ENCODE measurements around the gene NUP153.
"Not testable (repeated sequence)": the region's sequence is repeated elsewhere in the genome, so short reads cannot be mapped to it uniquely, and the experiment has no call there.

NUP153 gene

GRCh38 chr6:17706580-17707370, at the start of gene NUP153:
Gene NUP153 (minus strand): TSS chr6:17706925. CDS start chr6:17706387, 538 bp downstream.
- FAIRE-seq (peak; percentile 97), DNase-seq (ENCODE audit: low spot score) (peak; percentile 95)

GRCh38 chr6:17754254-17754653, 47.5 kb upstream of the NUP153 start:
- no peak for DNase-seq (ENCODE audit: low spot score)
- no peak for FAIRE-seq

- DNase-seq (ENCODE audit: low spot score); FAIRE-seq: not testable (repeated sequence)
Observed at GRCh38 chr6:17745324-17745723, 38.6 kb upstream of the NUP153 start.

- DNase-seq (ENCODE audit: low spot score); FAIRE-seq: not testable (repeated sequence)
Observed at GRCh38 chr6:17744757-17745308, 38.1 kb upstream of the NUP153 start.

- DNase-seq (ENCODE audit: low spot score) (no peak), FAIRE-seq (no peak)
Observed at GRCh38 chr6:17744019-17744756, 37.5 kb upstream of the NUP153 start.

- FAIRE-seq (no peak), DNase-seq (ENCODE audit: low spot score) (no peak)
Observed at GRCh38 chr6:17741507-17741906, 34.8 kb upstream of the NUP153 start.

- FAIRE-seq, result no peak
- DNase-seq (ENCODE audit: low spot score), result no peak
Observed at GRCh38 chr6:17740559-17741220, 34.0 kb upstream of the NUP153 start.

GRCh38 chr6:17737704-17738252, 31.1 kb upstream of the NUP153 start:
- FAIRE-seq (no peak), DNase-seq (ENCODE audit: low spot score) (no peak)

- not testable (repeated sequence) for DNase-seq (ENCODE audit: low spot score); FAIRE-seq
Observed at GRCh38 chr6:17735311-17735710, 28.6 kb upstream of the NUP153 start.

- no peak for FAIRE-seq
- no peak for DNase-seq (ENCODE audit: low spot score)
Observed at GRCh38 chr6:17730078-17730704, 23.5 kb upstream of the NUP153 start.

- no peak for FAIRE-seq
- DNase-seq (ENCODE audit: low spot score), result no peak
Observed at GRCh38 chr6:17729223-17730077, 22.7 kb upstream of the NUP153 start.

GRCh38 chr6:17728551-17729222, 22.0 kb upstream of the NUP153 start:
- FAIRE-seq (no peak), DNase-seq (ENCODE audit: low spot score) (no peak)

GRCh38 chr6:17725083-17725482, 18.4 kb upstream of the NUP153 start:
- no peak for DNase-seq (ENCODE audit: low spot score)
- FAIRE-seq, result no peak

GRCh38 chr6:17724341-17724740, 17.6 kb upstream of the NUP153 start:
- DNase-seq (ENCODE audit: low spot score), result no peak
- no peak for FAIRE-seq

- DNase-seq (ENCODE audit: low spot score) (no peak), FAIRE-seq (no peak)
Observed at GRCh38 chr6:17721671-17722070, 14.9 kb upstream of the NUP153 start.

- FAIRE-seq, result no peak
- no peak for DNase-seq (ENCODE audit: low spot score)
Observed at GRCh38 chr6:17719323-17720041, 12.8 kb upstream of the NUP153 start.

- DNase-seq (ENCODE audit: low spot score) (no peak), FAIRE-seq (no peak)
Observed at GRCh38 chr6:17716221-17716620, 9.5 kb upstream of the NUP153 start.

Data from urothelium cell line (cell line).